Measurements from ENCODE around the gene ZFAND2B.
"Not testable (repeated sequence)": the region's sequence is repeated elsewhere in the genome, so short reads cannot be mapped to it uniquely, and the experiment has no call there.

The ZFAND2B gene

GRCh38 chr2:219175928-219176817 is 30.4 kb upstream of the ZFAND2B start:
- peak; percentile 34 for DNase-seq

DNA sequence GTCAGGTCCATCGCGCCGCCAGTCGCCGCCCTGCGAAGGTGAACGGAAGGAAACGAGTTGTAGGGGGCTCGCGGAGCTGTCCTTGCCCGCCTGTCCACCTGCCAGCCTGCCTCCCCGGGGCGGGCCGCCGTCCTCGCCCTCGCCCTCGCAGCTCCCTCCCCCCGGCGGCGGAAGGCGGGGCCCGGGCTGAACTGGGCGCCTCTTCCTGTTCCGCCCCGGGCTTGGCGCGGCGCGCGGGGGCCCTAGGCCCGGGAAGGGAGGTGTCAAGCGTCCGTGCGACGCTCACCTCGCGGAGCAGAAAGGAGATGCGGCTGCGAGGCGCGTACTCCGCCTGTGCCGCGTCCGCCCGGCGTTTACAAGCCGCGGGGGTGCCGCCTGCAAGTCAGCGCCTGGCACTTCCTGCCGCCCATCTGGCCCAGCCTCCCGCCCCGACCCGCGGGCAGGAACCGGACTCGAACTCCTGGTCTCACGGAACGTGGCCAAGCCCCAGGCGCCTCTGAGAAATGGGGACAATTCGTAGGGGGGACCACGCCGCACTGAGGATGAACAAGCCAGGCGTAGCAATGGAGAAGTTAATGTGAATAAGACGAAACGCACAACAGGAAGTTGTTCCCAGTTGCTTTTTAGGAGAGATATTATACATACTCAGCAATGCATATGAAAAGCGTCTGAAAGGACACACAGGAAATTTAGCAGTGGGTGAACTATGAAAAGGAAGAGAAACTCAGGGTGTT is 29.6 kb upstream of the ZFAND2B start, which contains the start of gene CNPPD1:
Gene CNPPD1, minus strand, starts transcription at position 108 of the 734 bp plus-strand sequence. Its CDS starts 97 bp downstream, at position 11.
- peak; percentile 89 for DNase-seq

GRCh38 chr2:219177552-219178376 is 28.8 kb upstream of the ZFAND2B start, which contains the start of gene RETREG2:
RETREG2 (plus strand) TSS chr2:219178275; CDS start chr2:219178353, 78 bp downstream.
- DNase-seq = peak; percentile 89

DNA sequence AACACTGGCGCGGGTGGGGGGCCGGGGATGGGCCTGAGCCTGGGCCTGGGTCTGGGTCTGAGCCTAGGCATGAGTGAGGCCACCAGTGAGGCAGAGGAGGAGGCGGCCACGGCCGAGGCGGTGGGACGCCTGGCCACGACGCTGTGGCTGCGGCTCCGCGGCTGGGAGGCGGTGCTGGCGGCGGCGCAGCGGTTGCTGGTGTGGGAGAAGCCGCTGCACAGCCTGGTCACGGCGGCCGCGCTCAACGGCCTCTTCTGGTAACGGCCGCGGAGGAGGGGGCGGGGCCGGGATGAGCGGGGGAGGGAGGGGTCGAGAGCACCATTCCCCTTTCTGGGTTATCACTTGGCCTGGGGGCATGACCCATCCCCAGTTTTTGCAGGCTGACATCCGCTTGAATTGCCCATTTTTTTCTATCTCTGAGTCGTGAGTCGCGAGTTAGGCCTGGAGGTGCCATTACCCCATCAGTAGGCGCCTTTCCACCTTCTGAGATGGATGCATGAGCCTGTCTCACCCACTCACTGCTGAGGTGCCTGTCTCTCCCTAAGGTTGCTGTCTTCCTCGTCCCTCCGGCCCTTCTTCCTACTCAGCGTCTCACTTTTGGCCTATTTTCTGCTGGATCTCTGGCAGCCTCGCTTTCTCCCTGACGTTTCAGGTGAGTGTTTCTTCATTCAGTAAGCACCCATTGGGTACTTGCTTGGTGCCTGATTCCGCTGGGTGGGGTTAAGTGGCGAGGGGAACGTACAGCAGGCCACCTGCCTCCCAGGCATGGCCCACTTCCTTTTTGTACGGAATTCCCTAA is 28.0 kb upstream of the ZFAND2B start:
- DNase-seq = no peak

- no peak for DNase-seq
These were observed 26.7 kb upstream of the ZFAND2B start for GRCh38 chr2:219179601-219180465.

GRCh38 chr2:219180961-219181360 is 25.6 kb upstream of the ZFAND2B start:
- no peak for DNase-seq

GRCh38 chr2:219181531-219181930 is 25.1 kb upstream of the ZFAND2B start:
- no peak for DNase-seq

- DNase-seq = no peak
These were observed 24.0 kb upstream of the ZFAND2B start for GRCh38 chr2:219182331-219183150.

GRCh38 chr2:219183151-219183772 is 23.3 kb upstream of the ZFAND2B start:
- no peak for DNase-seq

DNA sequence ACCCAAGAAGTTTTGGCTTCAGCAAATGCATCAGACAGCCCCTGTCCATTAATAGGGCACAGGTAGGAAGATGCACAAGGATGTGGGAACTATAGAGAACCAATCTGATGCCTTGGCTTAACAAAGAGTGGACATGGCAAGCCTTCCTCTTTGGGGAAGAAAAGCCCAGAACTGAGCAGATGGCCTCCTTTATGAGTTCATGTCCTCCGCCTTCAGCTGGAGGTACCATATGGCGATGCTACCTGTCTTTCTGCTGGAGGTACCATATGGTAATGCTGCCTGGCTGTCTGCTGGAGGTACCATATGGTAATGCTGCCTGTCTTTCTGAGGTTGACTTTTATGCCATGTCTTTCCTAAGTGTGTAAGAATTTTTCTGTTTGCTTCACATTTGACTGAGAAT is 22.5 kb upstream of the ZFAND2B start:
- DNase-seq = no peak

GRCh38 chr2:219186754-219187456 is 19.7 kb upstream of the ZFAND2B start:
- DNase-seq = no peak

DNA sequence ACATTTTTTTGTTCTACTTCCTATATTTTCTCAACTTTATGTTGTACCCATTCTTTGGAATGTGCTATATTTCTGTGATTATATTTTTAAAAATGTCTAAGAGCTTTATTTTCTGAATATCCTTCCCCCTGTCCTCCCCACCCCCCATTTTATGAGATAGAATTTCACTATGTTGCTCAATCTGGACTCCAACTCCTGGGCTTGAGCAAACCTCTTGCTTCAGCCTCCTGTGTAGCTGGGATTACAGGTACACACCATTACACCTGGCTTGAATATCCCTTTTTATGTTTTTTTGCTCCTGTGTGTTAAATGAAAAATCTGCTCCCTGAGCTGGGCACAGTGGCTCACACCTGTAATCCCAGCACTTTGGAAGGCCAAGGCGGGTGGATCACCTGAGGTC is 9.2 kb upstream of the ZFAND2B start:
- DNase-seq = no peak

DNA sequence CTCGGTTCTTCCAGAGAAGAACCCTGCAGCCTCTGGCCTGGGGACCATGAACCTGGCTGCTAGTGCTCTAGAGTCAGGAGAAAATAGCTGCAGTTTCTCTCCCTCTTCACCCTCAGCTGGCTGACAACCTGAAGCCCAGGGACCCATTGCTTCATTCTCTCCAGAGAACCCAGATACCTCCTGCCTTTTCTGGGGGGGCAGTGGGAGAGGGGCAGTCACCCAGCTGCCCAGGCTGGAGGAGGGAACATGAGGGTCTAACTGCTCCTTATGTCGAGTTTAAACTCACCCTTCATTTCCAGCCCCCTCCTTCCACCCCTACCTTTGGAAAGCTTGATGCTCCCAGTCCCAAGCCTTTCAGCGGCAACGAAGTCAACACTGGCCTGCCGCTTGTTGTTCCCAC is 7.6 kb upstream of the ZFAND2B start:
- DNase-seq = no peak

DNA sequence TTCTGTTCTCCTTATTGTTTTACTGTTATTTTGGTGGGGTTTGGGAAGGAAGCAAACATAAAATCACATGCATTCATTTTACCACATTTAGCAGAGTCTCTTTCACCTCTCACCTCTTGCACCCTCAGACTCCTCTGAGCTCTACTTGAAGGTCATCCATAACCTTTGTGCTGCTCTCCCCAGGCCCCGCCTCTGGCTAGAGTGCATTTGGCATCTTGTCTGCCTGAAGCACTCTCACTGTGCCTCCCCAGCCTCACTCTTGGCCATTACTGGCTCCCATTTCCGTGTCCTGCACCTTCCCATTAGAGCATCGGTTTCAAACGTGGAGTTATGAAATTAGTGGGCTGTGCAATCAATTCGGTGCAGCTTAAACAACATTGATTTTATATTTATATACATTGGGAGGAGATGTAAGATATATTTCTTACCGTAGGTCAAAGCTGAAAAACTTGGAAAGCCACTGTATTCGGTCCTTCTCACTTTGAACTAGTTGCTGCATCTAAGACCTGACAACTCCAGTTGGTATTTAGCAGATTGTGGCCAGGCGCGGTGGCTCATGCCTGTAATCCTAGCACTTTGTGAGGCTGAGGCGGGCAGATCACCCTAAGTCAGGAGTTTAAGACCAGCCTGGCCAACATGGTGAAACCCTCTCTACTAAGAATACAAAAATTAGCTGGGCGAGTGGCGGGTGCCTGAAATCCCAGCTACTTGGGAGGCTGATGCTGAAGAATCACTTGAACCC is 6.9 kb upstream of the ZFAND2B start:
- no peak for DNase-seq

GRCh38 chr2:219200502-219201326 is 5.9 kb upstream of the ZFAND2B start:
- DNase-seq = peak; percentile 60

GRCh38 chr2:219201331-219201730 is 5.3 kb upstream of the ZFAND2B start:
- DNase-seq = not testable (repeated sequence)
